Measurements from ENCODE around the gene GBA3. TPM values are rescaled to one million over a fixed set of nuclear protein-coding genes. Genes with fewer than 3 reads are reported as not detected.

The GBA3 gene
- total RNA-seq, 1 experiment from 2014 or later, result not detected

DNA sequence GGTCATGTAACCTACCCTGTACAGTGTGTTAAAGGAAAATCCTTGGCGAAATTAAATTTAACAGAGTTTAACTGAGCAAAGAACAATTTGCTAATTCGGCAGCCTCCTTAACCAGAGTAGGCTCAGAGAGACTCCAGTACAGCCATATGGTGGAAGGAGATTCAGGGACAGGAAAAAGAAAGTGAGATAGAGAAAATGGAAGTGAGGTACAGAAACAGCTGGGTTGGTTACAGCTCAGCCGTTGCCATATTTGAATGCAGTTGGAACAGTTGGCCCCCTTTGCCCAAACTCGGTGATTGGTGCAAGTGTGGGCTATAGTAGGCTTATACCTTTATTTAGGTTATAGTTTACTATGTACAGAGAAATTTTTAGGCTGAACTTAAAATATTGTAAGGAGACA, 48.8 kb upstream of the GBA3 start:
- Histone ChIP-seq H3K79me2 (ENCODE audit: insufficient read depth, low read length) (no peaks in the 10 kb centered on the region), H3K27me3 (ENCODE audit: insufficient read depth, low read length) (no peaks in the 10 kb centered on the region), H3K4me2 (ENCODE audit: low read length) (no peak overlapping the region), H3K9me2 (ENCODE audit: insufficient read depth) (no peaks in the 10 kb centered on the region), H3K36me3 (ENCODE audit: control insufficient read depth in 1 of 2, insufficient read depth in 2 of 2, low read length in 2 of 2) (no peaks in the 10 kb centered on the region), H3K27ac (ENCODE audit: low read depth, low read length) (no peak overlapping the region), H2AFZ (ENCODE audit: low read depth, low read length, poor library complexity, severe bottlenecking) (no peak overlapping the region), H3K9me3 (ENCODE audit: control insufficient read depth in 1 of 2, insufficient read depth in 1 of 2, low read depth in 1 of 2, low read length in 2 of 2) (no peaks in the 10 kb centered on the region; a peak in 1 of 4 replicates), H4K20me1 (ENCODE audit: insufficient read depth) (no peaks in the 10 kb centered on the region), H3K9ac (ENCODE audit: low read length) (no peak overlapping the region), H3K4me3 (replicated peaks in 1 of 2; ENCODE audit: low read depth in 1 of 2, low read length in 2 of 2) (no peak overlapping the region), H3K4me1 (ENCODE audit: control insufficient read depth in 1 of 2, insufficient read depth in 2 of 2, low read length in 2 of 2) (no peaks in the 10 kb centered on the region)
- TF ChIP-seq JUND (IDR thresholded peaks at IDR 0.05), result no peak
- TF ChIP-seq EGR1 (IDR thresholded peaks at IDR 0.05; ENCODE audit: low read depth), result no peak
- TF ChIP-seq POLR2AphosphoS5 (IDR thresholded peaks at IDR 0.05; ENCODE audit: low read depth, low read length), result no peak
- no peak for TF ChIP-seq SP1 (IDR thresholded peaks at IDR 0.05; ENCODE audit: low read depth)
- TF ChIP-seq EZH2phosphoT487 (IDR thresholded peaks at IDR 0.05; ENCODE audit: borderline replicate concordance), result no peak
- no peak for TF ChIP-seq CEBPB (IDR thresholded peaks at IDR 0.05; ENCODE audit: low read depth)
- TF ChIP-seq YY1 (IDR thresholded peaks at IDR 0.05; ENCODE audit: extremely low read depth, insufficient replicate concordance, low read depth, low read length), result no peak
- TF ChIP-seq ZFX (IDR thresholded peaks at IDR 0.05), result no peak
- no peak for TF ChIP-seq SIN3A (IDR thresholded peaks at IDR 0.05; ENCODE audit: low read depth)
- ATAC-seq, result no peak
- no peak for DNase-seq (ENCODE audit: low read depth, low spot score)
- intact Hi-C loops (cut with micrococcal nuclease), result no loop called here
- POLR2A ChIA-PET, result no interaction called here
- RAD21 ChIA-PET (ENCODE audit: low non-redundant PET in 1 of 2, low total read pairs in 2 of 2, uncharacterized antibody in 2 of 2, unreplicated experiment in 2 of 2), result no interaction called here
- CTCF ChIA-PET, result no interaction called here
- BruUV-seq (replicated peaks), result no TSS peak

DNA sequence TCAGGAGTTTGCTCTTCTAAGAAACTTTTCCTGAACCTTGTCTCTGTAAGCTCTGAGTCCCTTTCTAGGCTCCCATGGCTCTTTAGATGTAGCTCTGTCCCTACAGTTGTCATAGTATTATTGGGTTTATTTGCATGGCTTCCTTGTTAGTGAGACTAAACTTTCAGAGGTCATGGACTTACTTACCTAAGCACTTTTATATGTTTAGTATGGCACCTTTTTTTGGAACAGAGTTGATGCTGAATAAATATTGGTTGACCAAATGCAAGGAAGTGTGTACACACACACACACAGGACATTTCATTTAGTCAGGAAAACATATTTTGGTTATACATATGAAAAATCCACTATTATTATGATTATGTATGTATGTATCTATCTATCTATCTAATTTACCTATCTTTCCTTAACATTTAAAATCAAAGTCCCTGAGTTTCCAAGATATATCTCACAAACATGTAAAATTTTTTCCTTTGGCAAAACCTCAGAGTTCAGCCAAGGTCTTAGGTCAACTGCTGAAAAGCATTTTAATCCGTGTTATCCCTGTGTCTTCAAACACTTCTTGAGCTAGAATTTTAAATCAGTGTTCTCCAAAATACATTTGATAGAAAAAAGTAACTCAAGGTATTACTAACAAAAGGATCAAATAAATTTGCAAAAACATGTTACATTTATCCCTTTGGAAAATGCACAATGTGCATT, 47.1 kb upstream of the GBA3 start:
- Histone ChIP-seq H3K9ac (ENCODE audit: low read length) (no peak overlapping the region), H4K20me1 (ENCODE audit: insufficient read depth) (no peaks in the 10 kb centered on the region), H3K4me1 (ENCODE audit: control insufficient read depth in 1 of 2, insufficient read depth in 2 of 2, low read length in 2 of 2) (no peaks in the 10 kb centered on the region), H3K79me2 (ENCODE audit: insufficient read depth, low read length) (no peaks in the 10 kb centered on the region), H3K4me3 (replicated peaks in 1 of 2; ENCODE audit: low read depth in 1 of 2, low read length in 2 of 2) (no peak overlapping the region), H3K9me2 (ENCODE audit: insufficient read depth) (no peaks in the 10 kb centered on the region), H3K27ac (ENCODE audit: low read depth, low read length) (no peak overlapping the region), H3K36me3 (ENCODE audit: control insufficient read depth in 1 of 2, insufficient read depth in 2 of 2, low read length in 2 of 2) (no peaks in the 10 kb centered on the region), H3K4me2 (ENCODE audit: low read length) (no peak overlapping the region), H3K9me3 (ENCODE audit: control insufficient read depth in 1 of 2, insufficient read depth in 1 of 2, low read depth in 1 of 2, low read length in 2 of 2) (no peaks in the 10 kb centered on the region; a peak in 1 of 4 replicates), H3K27me3 (ENCODE audit: insufficient read depth, low read length) (no peaks in the 10 kb centered on the region), H2AFZ (ENCODE audit: low read depth, low read length, poor library complexity, severe bottlenecking) (no peak overlapping the region)
- no peak for ATAC-seq
- no peak for DNase-seq (ENCODE audit: low read depth, low spot score)
- no TSS peak for BruUV-seq (replicated peaks)
- ChIA-PET POLR2A (no interaction called here), CTCF (no interaction called here), RAD21 (ENCODE audit: low non-redundant PET in 1 of 2, low total read pairs in 2 of 2, uncharacterized antibody in 2 of 2, unreplicated experiment in 2 of 2) (no interaction called here)
- no peak for TF ChIP-seq RAD21 (IDR thresholded peaks at IDR 0.05; ENCODE audit: low read depth)
- TF ChIP-seq, protein P1, sequence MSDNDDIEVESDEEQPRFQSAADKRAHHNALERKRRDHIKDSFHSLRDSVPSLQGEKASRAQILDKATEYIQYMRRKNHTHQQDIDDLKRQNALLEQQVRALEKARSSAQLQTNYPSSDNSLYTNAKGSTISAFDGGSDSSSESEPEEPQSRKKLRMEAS (IDR thresholded peaks at IDR 0.05), result no peak
- no peak for TF ChIP-seq ZFX (IDR thresholded peaks at IDR 0.05)
- no peak for TF ChIP-seq CBX3 (IDR thresholded peaks at IDR 0.05; ENCODE audit: low read depth)
- TF ChIP-seq SRF (IDR thresholded peaks at IDR 0.05; ENCODE audit: low read depth), result no peak
- TF ChIP-seq TCF7L2 (IDR thresholded peaks at IDR 0.05; ENCODE audit: borderline replicate concordance, extremely low read depth, insufficient read depth, insufficient read length), result no peak
- intact Hi-C loops (cut with micrococcal nuclease), result no loop called here
